WERI-Rb-1 (cell line): ENCODE results near the gene DNAJB2.
A peak's percentile ranks its signal among the peaks of the same experiment; 100 is the strongest.
"Not testable (repeated sequence)": the region's sequence is repeated elsewhere in the genome, so short reads cannot be mapped to it uniquely, and the experiment has no call there.

Experiments used
- DNase-seq: peaks from one replicate; pipeline ENCODE4 v3.0.0-alpha.2; 2020
- H3K27ac ChIP-seq: fragments of 250-450 bp; sonication (Bioruptor Pico); 2 replicates; pipeline ENCODE4 v1.5.1; 2020; ENCODE audit warnings: mild to moderate bottlenecking, moderate library complexity
- H3K27me3 ChIP-seq: fragments of 250-450 bp; sonication (Bioruptor Pico); 2 replicates; pipeline ENCODE4 v1.5.1; 2021; ENCODE audit warnings: mild to moderate bottlenecking, low read depth, moderate library complexity; ENCODE audit not compliant: insufficient read depth, severe bottlenecking
- H3K36me3 ChIP-seq: fragments of 250-450 bp; sonication (Bioruptor Pico); 2 replicates; pipeline ENCODE4 v1.5.1; 2020; ENCODE audit warnings: mild to moderate bottlenecking, moderate library complexity
- H3K4me3 ChIP-seq: 2 replicates; pipeline ENCODE4 v1.5.1; 2011; ENCODE audit warnings: low read depth, mild to moderate bottlenecking, control low read depth, low read length
- H3K9me3 ChIP-seq: fragments of 250-450 bp; sonication (Bioruptor Pico); 2 replicates; pipeline ENCODE4 v1.5.1; 2021; ENCODE audit warnings: mild to moderate bottlenecking, moderate library complexity; ENCODE audit not compliant: severe bottlenecking
- CTCF ChIP-seq: IDR thresholded peaks from 2 replicates; pipeline ENCODE4 v1.5.1; 2011; ENCODE audit warnings: low read depth, mild to moderate bottlenecking, control low read depth, inconsistent platforms, low read length

DNAJB2 gene

GRCh38 chr2:219282943-219283581 is 3.9 kb downstream of the DNAJB2 start:
- Histone ChIP-seq H3K27ac (no peak overlapping the region; the same call in 1 of the 2 replicates), H3K27me3 (no peaks in the 10 kb centered on the region), H3K9me3 (no peaks in the 10 kb centered on the region), H3K4me3 (no peak overlapping the region), H3K36me3 (peaks cover 62% of the 10 kb centered on the region)
- no peak for TF ChIP-seq CTCF
- DNase-seq, result no peak

- Histone ChIP-seq H3K27ac (no peak overlapping the region), H3K4me3 (no peak overlapping the region), H3K9me3 (no peaks in the 10 kb centered on the region), H3K27me3 (no peaks in the 10 kb centered on the region), H3K36me3 (peaks cover 68% of the 10 kb centered on the region)
- no peak for DNase-seq
- no peak for TF ChIP-seq CTCF
These were observed 5.6 kb downstream of the DNAJB2 start for GRCh38 chr2:219284501-219285372.

- Histone ChIP-seq H3K27ac (peak overlapping the region; percentile 31), H3K27me3 (no peaks in the 10 kb centered on the region), H3K9me3 (no peaks in the 10 kb centered on the region), H3K36me3 (peaks cover 67% of the 10 kb centered on the region), H3K4me3 (no peak overlapping the region)
- no peak for TF ChIP-seq CTCF
- no peak for DNase-seq
These were observed 6.2 kb downstream of the DNAJB2 start for GRCh38 chr2:219285373-219285735.

GRCh38 chr2:219285894-219286425 is 6.8 kb downstream of the DNAJB2 start:
- Histone ChIP-seq H3K36me3 (peaks cover 61% of the 10 kb centered on the region), H3K4me3 (no peak overlapping the region), H3K27ac (peak overlapping the region; percentile 31), H3K9me3 (no peaks in the 10 kb centered on the region), H3K27me3 (no peaks in the 10 kb centered on the region)
- DNase-seq, result peak; percentile 67
- no peak for TF ChIP-seq CTCF

- Histone ChIP-seq H3K9me3 (no peaks in the 10 kb centered on the region), H3K27me3 (no peaks in the 10 kb centered on the region), H3K36me3 (peaks cover 55% of the 10 kb centered on the region), H3K4me3 (no peak overlapping the region), H3K27ac (peak overlapping the region; percentile 20)
- no peak for TF ChIP-seq CTCF
- no peak for DNase-seq
These were observed 7.4 kb downstream of the DNAJB2 start for GRCh38 chr2:219286436-219287115.

GRCh38 chr2:219287116-219287440 is 7.9 kb downstream of the DNAJB2 start:
- Histone ChIP-seq H3K27ac (peak overlapping the region; percentile 20; the same call in 1 of the 2 replicates), H3K36me3 (peaks cover 50% of the 10 kb centered on the region)
- H3K4me3 ChIP-seq, DNase-seq, H3K27me3 ChIP-seq, H3K9me3 ChIP-seq: not testable (repeated sequence)
